ENCODE results near the gene RBMS2.

The RBMS2 gene

DNA sequence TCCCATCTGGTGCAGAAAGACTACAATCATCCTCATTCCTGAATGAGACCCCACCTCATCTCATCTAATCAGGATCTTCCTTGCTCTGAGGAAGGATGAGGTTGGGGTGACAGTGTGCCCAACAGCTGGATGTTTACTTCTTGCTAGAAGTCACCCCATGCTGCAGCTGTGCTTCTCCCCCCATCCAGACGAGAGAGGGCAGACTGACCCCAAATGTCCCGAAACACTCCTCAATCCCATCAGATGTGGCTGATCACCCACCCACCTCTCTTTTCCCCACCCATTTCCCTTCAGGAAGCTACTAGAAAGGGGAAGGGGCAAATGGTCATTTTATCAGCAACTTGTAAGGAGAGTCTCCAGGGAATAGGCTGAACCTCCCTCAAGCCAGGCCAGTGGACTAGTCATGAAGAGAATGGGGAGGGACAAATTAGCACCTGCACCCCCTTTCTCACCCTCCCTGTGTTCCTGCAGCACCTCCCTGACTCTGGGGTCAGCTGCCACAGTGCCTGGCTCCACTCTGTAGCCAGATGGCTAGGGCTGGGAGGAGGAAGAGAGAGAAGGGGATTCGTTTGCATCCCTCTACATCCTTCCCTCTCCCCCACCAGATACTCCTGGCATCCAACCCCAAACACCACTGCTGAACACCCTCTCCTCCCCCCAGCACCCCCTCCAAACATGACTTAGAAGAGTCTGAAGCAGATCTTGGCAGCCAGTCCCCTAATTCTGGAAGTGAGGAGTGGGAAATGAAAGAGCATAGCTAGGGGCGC is 111.3 kb downstream of the RBMS2 start:
- no peak for DNase-seq

- DNase-seq: no peak
These were observed 112.0 kb downstream of the RBMS2 start for GRCh38 chr12:56633468-56634241.

DNA sequence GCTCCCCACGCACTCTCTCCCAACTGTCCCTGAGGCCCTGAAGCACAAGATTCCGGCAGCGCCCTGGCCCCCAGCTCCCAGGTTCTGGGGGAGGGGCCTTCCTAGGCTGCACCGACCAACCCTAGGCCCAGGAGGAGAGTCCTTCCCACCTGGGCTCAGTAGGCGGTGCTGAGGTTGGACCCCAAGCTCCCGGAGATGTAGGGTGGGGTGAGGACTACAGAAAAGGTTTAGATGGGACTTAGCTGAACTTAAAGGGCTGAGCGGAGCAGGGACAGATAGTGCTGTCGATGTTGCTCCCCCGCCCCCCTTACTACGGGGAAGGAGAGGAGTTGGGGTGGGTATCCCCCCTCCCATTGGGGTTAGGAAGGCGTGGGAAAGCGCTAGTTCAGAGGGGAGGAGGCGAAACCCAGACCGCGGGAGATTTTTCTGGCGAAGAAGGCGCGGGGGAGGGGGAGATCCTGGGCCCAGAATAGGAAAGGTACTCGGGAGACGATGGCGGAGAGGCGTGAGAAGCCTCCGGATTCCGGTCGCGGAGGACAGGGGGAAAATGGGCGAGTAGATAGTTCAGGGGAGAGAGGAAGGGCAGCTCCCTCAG is 112.7 kb downstream of the RBMS2 start:
- peak; percentile 23 to 28 for DNase-seq

GRCh38 chr12:56634837-56635791 is 113.5 kb downstream of the RBMS2 start:
- peak; percentile 42 to 59 for DNase-seq

GRCh38 chr12:56635806-56636674 is 114.4 kb downstream of the RBMS2 start:
- peak; percentile 78 for DNase-seq

GRCh38 chr12:56636675-56637540 is 115.3 kb downstream of the RBMS2 start:
- peak; percentile 81 to 82 for DNase-seq

DNA sequence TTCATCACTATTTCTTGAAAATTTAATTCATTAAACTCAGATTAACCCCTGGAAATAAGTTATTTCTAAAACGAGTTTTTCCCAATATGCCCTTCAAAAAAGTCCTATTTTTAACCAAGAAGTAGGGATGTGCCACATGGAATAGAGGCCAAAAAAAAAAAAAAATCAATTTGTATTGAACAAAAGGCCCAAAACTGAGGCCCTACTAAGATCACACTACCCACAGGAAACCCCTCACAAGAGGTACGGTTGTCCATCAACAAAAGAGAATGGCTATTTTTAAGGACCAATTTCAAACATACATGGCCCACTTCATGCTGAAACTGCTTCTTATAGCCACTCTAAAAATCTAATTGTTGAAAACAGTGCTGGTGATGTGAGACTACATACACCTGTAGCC is 116.0 kb downstream of the RBMS2 start:
- DNase-seq: no peak

- no peak for DNase-seq
These were observed 119.6 kb downstream of the RBMS2 start for GRCh38 chr12:56641219-56641618.

- DNase-seq: no peak
These were observed 123.0 kb downstream of the RBMS2 start for GRCh38 chr12:56644654-56645053.

DNA sequence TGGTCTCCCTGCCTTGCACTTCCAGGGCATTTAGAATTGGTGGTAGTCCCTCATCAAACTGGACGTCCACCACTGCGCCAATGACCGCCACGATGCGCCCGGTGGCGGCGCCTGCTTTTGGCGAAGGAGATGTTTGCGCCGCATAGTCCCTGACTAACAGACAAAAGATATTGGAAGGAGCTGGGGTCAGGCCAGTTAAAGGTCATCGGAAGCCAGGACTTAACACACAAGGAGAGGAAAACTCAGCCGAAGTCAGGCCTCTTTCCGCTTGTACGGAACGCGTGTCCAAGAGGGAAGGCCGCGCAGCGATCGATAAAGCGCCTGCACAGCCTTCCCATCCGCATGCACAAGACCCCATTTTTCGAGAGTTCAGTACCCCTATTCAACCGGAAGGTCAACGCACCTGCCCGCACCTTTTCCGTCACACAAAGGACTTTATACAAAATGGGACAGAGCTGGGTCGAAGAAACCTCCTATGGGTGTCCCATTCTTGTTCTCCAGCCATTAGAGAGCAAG is 123.6 kb downstream of the RBMS2 start:
- DNase-seq: no peak

All from stimulated activated CD4-positive, alpha-beta T cell treated with anti-CD3 and anti-CD28 coated beads, Interleukin-4, amount 100 ng/mL, for 4 hours (primary cell).